GM23338 (cell line): ENCODE data around the gene ITPRID1. TPM values are rescaled to one million over a fixed set of nuclear protein-coding genes. Genes with fewer than 3 reads are reported as not detected.

Experiments used
- ATAC-seq: fragments of 200-7000 bp; cut with Tn5 transposase; 3 replicates; pipeline ENCODE4 v1.9.1; 2020
- DNase-seq: peaks from one replicate; pipeline ENCODE4 v3.0.0-alpha.2; 2015; ENCODE audit warnings: low spot score
- H2AFZ ChIP-seq: fragments of 200-600 bp; sonication (generic); 2 replicates; pipeline ENCODE4 v1.8.0; 2016; ENCODE audit warnings: antibody characterized with exemption, mild to moderate bottlenecking, moderate library complexity
- H3F3A ChIP-seq: fragments of 200-600 bp; sonication (generic); replicated peaks from 2 replicates; pipeline ENCODE4 v1.8.0; 2017; ENCODE audit warnings: antibody characterized with exemption, mixed run types, low read depth
- H3K27ac ChIP-seq: fragments of 200-600 bp; sonication (generic); 2 replicates; pipeline ENCODE4 v1.6.1; 2016; ENCODE audit warnings: low read depth
- H3K27me3 ChIP-seq: fragments of 200-600 bp; sonication (generic); 2 replicates; pipeline ENCODE4 v1.8.0; 2016; ENCODE audit warnings: mild to moderate bottlenecking, mixed run types, moderate library complexity; ENCODE audit not compliant: insufficient read depth
- H3K36me3 ChIP-seq: fragments of 200-600 bp; sonication (generic); 2 replicates; pipeline ENCODE4 v1.8.0; 2016; ENCODE audit warnings: mild to moderate bottlenecking; ENCODE audit not compliant: insufficient read depth
- H3K4me1 ChIP-seq: fragments of 200-600 bp; sonication (generic); 2 replicates; pipeline ENCODE4 v1.8.0; 2016; ENCODE audit warnings: mild to moderate bottlenecking, moderate library complexity; ENCODE audit not compliant: insufficient read depth
- H3K4me2 ChIP-seq: fragments of 200-600 bp; sonication (generic); 2 replicates; pipeline ENCODE4 v1.7.1; 2017; ENCODE audit warnings: mixed run types
- H3K4me3 ChIP-seq: fragments of 200-600 bp; sonication (generic); 2 replicates; pipeline ENCODE4 v1.6.1; 2016; ENCODE audit warnings: mixed run types
- H3K79me2 ChIP-seq: fragments of 200-600 bp; sonication (generic); replicated peaks from 2 replicates; pipeline ENCODE4 v1.8.0; 2017; ENCODE audit warnings: mild to moderate bottlenecking; ENCODE audit not compliant: insufficient read depth
- H3K9me2 ChIP-seq: fragments of 200-600 bp; sonication (generic); 2 replicates; pipeline ENCODE4 v1.8.0; 2017; ENCODE audit not compliant: insufficient read depth
- H4K20me1 ChIP-seq: fragments of 200-600 bp; sonication (generic); replicated peaks from 2 replicates; pipeline ENCODE4 v1.8.0; 2017; ENCODE audit warnings: mild to moderate bottlenecking; ENCODE audit not compliant: insufficient read depth
- H3K27ac Mint-ChIP-seq: 2 replicates; pipeline ENCODE4 v1.8.0; 2020; ENCODE audit warnings: inconsistent platforms, mild to moderate bottlenecking, moderate library complexity, mixed read lengths
- H3K27me3 Mint-ChIP-seq: 3 replicates; pipeline ENCODE4 v1.8.0; 2022; ENCODE audit warnings: low read depth, mild to moderate bottlenecking, moderate library complexity, mixed read lengths, inconsistent platforms; ENCODE audit not compliant: insufficient read depth, poor library complexity
- H3K36me3 Mint-ChIP-seq: 3 replicates; pipeline ENCODE4 v1.8.0; 2021; ENCODE audit warnings: low read depth, mild to moderate bottlenecking, inconsistent platforms, moderate library complexity, mixed read lengths
- H3K4me1 Mint-ChIP-seq: 3 replicates; pipeline ENCODE4 v1.8.0; 2020; ENCODE audit warnings: mild to moderate bottlenecking, inconsistent platforms, mixed read lengths
- H3K4me3 Mint-ChIP-seq: 3 replicates; pipeline ENCODE4 v1.8.0; 2021; ENCODE audit warnings: moderate library complexity, mild to moderate bottlenecking, inconsistent platforms, mixed read lengths
- H3K9me3 Mint-ChIP-seq: 3 replicates; pipeline ENCODE4 v1.8.0; 2020; ENCODE audit warnings: moderate library complexity, mild to moderate bottlenecking, inconsistent platforms, mixed read lengths
- CREB1 ChIP-seq: fragments of 250-450 bp; sonication (Bioruptor Pico); IDR thresholded peaks from 2 replicates; pipeline ENCODE4 v1.5.0; 2020; ENCODE audit warnings: low read depth, mild to moderate bottlenecking, moderate library complexity
- CTCF ChIP-seq, 2 experiments: fragments of 200-600 bp in 1 of 2; sonication (generic) in 1 of 2; conservative IDR thresholded peaks; 2 replicates each; pipeline versions ENCODE4 v1.5.1 to v1.6.1; 2016 to 2017; ENCODE audit warnings: antibody characterized with exemption in 2 of 2, low read depth in 2 of 2, mild to moderate bottlenecking in 2 of 2, moderate library complexity in 1 of 2
- ETS1 ChIP-seq: IDR thresholded peaks from 2 replicates; pipeline ENCODE4 v1.6.1; 2016; ENCODE audit warnings: antibody characterized with exemption
- JUNB ChIP-seq: IDR thresholded peaks from one replicate; pipeline ENCODE4 v1.6.1; 2016; ENCODE audit warnings: antibody characterized with exemption; ENCODE audit not compliant: unreplicated experiment
- POLR2AphosphoS5 ChIP-seq: IDR thresholded peaks from 2 replicates; pipeline ENCODE4 v1.6.1; 2016; ENCODE audit warnings: antibody characterized with exemption, low read depth
- STAT1 ChIP-seq: IDR thresholded peaks from one replicate; pipeline ENCODE4 v1.6.1; 2016; ENCODE audit warnings: antibody characterized with exemption; ENCODE audit not compliant: unreplicated experiment
- ZNF114 ChIP-seq: fragments of 250-450 bp; sonication (Bioruptor Pico); IDR thresholded peaks from 2 replicates; pipeline ENCODE4 v1.5.0; 2020; ENCODE audit warnings: mild to moderate bottlenecking, moderate library complexity
- ZNF462 ChIP-seq: fragments of 250-450 bp; sonication (Bioruptor Pico); IDR thresholded peaks from 2 replicates; pipeline ENCODE4 v1.5.0; 2020; ENCODE audit warnings: mild to moderate bottlenecking, moderate library complexity
- polyA plus RNA-seq: library from polyadenylated mRNA; unstranded; fragments of >200 nt; fragmentation: Nextera tagmentation; extraction: Ambion mirVana; gene quantifications from 2 replicates; pipeline ENCODE4 v1.2.1, GENCODE V29; 2016
- total RNA-seq: library from RNA; depleted of rRNA; stranded (reverse); fragments of >200 nt; shearing (Covaris generic); gene quantifications from 2 replicates; pipeline ENCODE4 v1.2.3, GENCODE V29; 2014

ITPRID1 gene
- total and polyA plus RNA-seq, 2 experiments from 2014 or later, result 0.05 to 0.45 TPM

- no peak for TF ChIP-seq ZNF462 (CRISPR knock-in tag)
- TF ChIP-seq JUNB, result no peak
- no peak for TF ChIP-seq POLR2AphosphoS5
- no peak for TF ChIP-seq CTCF (conservative IDR thresholded peaks at IDR 0.05; ENCODE audit: low read depth in 2 of 2)
Measured at GRCh38 chr7:31602041-31602625, 88.2 kb downstream of the ITPRID1 start (continued).

GRCh38 chr7:31603046-31603445, 89.2 kb downstream of the ITPRID1 start:
- DNase-seq (no peak), ATAC-seq (no peak)
- no peak overlapping the region for H3K27ac ChIP-seq
- TF ChIP-seq ETS1 (no peak), CREB1 (no peak), STAT1 (no peak), ZNF114 (CRISPR knock-in tag) (no peak), POLR2AphosphoS5 (no peak)
- H3K79me2 ChIP-seq, result no peaks in the 10 kb centered on the region
- H3K27ac Mint-ChIP-seq, result no peak overlapping the region
- no peaks in the 10 kb centered on the region for H3F3A ChIP-seq
- peaks cover 4% of the 10 kb centered on the region for H3K27me3 Mint-ChIP-seq
- H3K36me3 Mint-ChIP-seq, result no peaks in the 10 kb centered on the region
- H3K4me1 Mint-ChIP-seq, result peaks cover 4% of the 10 kb centered on the region; the same call in 1 of the 3 replicates
- H3K4me3 Mint-ChIP-seq, result no peak overlapping the region
- no peak overlapping the region for H2AFZ ChIP-seq
- H3K9me3 Mint-ChIP-seq, result no peaks in the 10 kb centered on the region; the same call in 2 of the 3 replicates
- no peaks in the 10 kb centered on the region for H3K36me3 ChIP-seq
- H3K27me3 ChIP-seq, result no peaks in the 10 kb centered on the region
- no peaks in the 10 kb centered on the region for H4K20me1 ChIP-seq
- no peak overlapping the region for H3K4me3 ChIP-seq
- no peak overlapping the region for H3K4me2 ChIP-seq
- H3K4me1 ChIP-seq, result no peaks in the 10 kb centered on the region
- H3K9me2 ChIP-seq, result no peaks in the 10 kb centered on the region
